ENCODE results near the gene MRGPRF.

MRGPRF gene

GRCh38 chr11:69048031-69048693, 35.1 kb upstream of the MRGPRF start:
- FAIRE-seq (no peak), DNase-seq (ENCODE audit: insufficient read length) (no peak)
- TF ChIP-seq TAF1 (IDR thresholded peaks at IDR 0.05; ENCODE audit: borderline replicate concordance, low read depth, low read length), result no peak
- no peak for TF ChIP-seq POLR2A (IDR thresholded peaks at IDR 0.05; ENCODE audit: low read depth, low read length)
- no peak for TF ChIP-seq POLR2AphosphoS5 (IDR thresholded peaks at IDR 0.05; ENCODE audit: low read depth, low read length)

GRCh38 chr11:69044111-69045013, 31.3 kb upstream of the MRGPRF start:
- DNase-seq (ENCODE audit: insufficient read length) (no peak), FAIRE-seq (no peak)
- TF ChIP-seq POLR2AphosphoS5 (IDR thresholded peaks at IDR 0.05; ENCODE audit: low read depth, low read length), result no peak
- TF ChIP-seq TAF1 (IDR thresholded peaks at IDR 0.05; ENCODE audit: borderline replicate concordance, low read depth, low read length), result no peak
- TF ChIP-seq POLR2A (IDR thresholded peaks at IDR 0.05; ENCODE audit: low read depth, low read length), result no peak

- FAIRE-seq (no peak), DNase-seq (ENCODE audit: insufficient read length) (no peak)
- TF ChIP-seq TAF1 (IDR thresholded peaks at IDR 0.05; ENCODE audit: borderline replicate concordance, low read depth, low read length) (no peak), POLR2A (IDR thresholded peaks at IDR 0.05; ENCODE audit: low read depth, low read length) (no peak), POLR2AphosphoS5 (IDR thresholded peaks at IDR 0.05; ENCODE audit: low read depth, low read length) (no peak)
Observed at GRCh38 chr11:69041516-69041915, 28.5 kb upstream of the MRGPRF start.

- no peak for DNase-seq (ENCODE audit: insufficient read length)
- TF ChIP-seq TAF1 (IDR thresholded peaks at IDR 0.05; ENCODE audit: borderline replicate concordance, low read depth, low read length), result no peak
- no peak for TF ChIP-seq POLR2AphosphoS5 (IDR thresholded peaks at IDR 0.05; ENCODE audit: low read depth, low read length)
- TF ChIP-seq POLR2A (IDR thresholded peaks at IDR 0.05; ENCODE audit: low read depth, low read length), result no peak
- no peak for FAIRE-seq
Observed at GRCh38 chr11:69040581-69041260, 27.7 kb upstream of the MRGPRF start.

- no peak for FAIRE-seq
- TF ChIP-seq POLR2AphosphoS5 (IDR thresholded peaks at IDR 0.05; ENCODE audit: low read depth, low read length) (no peak), TAF1 (IDR thresholded peaks at IDR 0.05; ENCODE audit: borderline replicate concordance, low read depth, low read length) (no peak), POLR2A (IDR thresholded peaks at IDR 0.05; ENCODE audit: low read depth, low read length) (no peak)
Observed at GRCh38 chr11:69040051-69040450, 27.0 kb upstream of the MRGPRF start.

GRCh38 chr11:69039501-69039900, 26.5 kb upstream of the MRGPRF start:
- TF ChIP-seq POLR2A (IDR thresholded peaks at IDR 0.05; ENCODE audit: low read depth, low read length) (no peak), POLR2AphosphoS5 (IDR thresholded peaks at IDR 0.05; ENCODE audit: low read depth, low read length) (no peak), TAF1 (IDR thresholded peaks at IDR 0.05; ENCODE audit: borderline replicate concordance, low read depth, low read length) (no peak)
- DNase-seq (ENCODE audit: insufficient read length) (no peak), FAIRE-seq (no peak)

More at GRCh38 chr11:69040051-69040450, 27.0 kb upstream of the MRGPRF start:
- no peak for DNase-seq (ENCODE audit: insufficient read length)

- DNase-seq (ENCODE audit: insufficient read length) (no peak), FAIRE-seq (no peak)
- TF ChIP-seq POLR2A (IDR thresholded peaks at IDR 0.05; ENCODE audit: low read depth, low read length) (no peak), POLR2AphosphoS5 (IDR thresholded peaks at IDR 0.05; ENCODE audit: low read depth, low read length) (no peak), TAF1 (IDR thresholded peaks at IDR 0.05; ENCODE audit: borderline replicate concordance, low read depth, low read length) (no peak)
Observed at GRCh38 chr11:69037544-69037943, 24.5 kb upstream of the MRGPRF start.

- DNase-seq (ENCODE audit: insufficient read length) (no peak), FAIRE-seq (no peak)
- no peak for TF ChIP-seq TAF1 (IDR thresholded peaks at IDR 0.05; ENCODE audit: borderline replicate concordance, low read depth, low read length)
- TF ChIP-seq POLR2A (IDR thresholded peaks at IDR 0.05; ENCODE audit: low read depth, low read length), result no peak
- TF ChIP-seq POLR2AphosphoS5 (IDR thresholded peaks at IDR 0.05; ENCODE audit: low read depth, low read length), result no peak
Observed at GRCh38 chr11:69037074-69037473, 24.0 kb upstream of the MRGPRF start.

DNA sequence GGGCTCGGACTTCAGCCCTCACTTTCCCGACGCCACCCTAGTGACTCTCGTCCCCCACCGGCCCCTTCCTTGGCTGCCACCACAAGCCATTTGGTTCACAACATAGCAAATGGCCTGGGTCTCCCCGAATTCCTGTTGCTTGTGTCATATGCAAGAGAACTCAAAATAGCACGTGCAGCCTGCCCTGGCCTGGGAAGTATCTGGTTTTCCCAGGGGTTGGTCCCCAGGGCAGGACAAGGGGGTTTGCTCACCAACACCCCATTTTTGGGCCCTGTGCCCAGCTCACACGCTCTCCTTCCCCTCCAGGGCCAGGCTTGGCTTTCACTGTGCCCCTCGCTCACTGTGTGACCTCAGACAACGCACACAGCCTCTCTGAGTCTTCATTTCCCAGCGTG, 22.9 kb upstream of the MRGPRF start:
- DNase-seq (ENCODE audit: insufficient read length), result no peak
- no peak for FAIRE-seq
- TF ChIP-seq POLR2A (IDR thresholded peaks at IDR 0.05; ENCODE audit: low read depth, low read length) (no peak), TAF1 (IDR thresholded peaks at IDR 0.05; ENCODE audit: borderline replicate concordance, low read depth, low read length) (no peak), POLR2AphosphoS5 (IDR thresholded peaks at IDR 0.05; ENCODE audit: low read depth, low read length) (no peak)

GRCh38 chr11:69035150-69035945, 22.3 kb upstream of the MRGPRF start:
- no peak for TF ChIP-seq POLR2AphosphoS5 (IDR thresholded peaks at IDR 0.05; ENCODE audit: low read depth, low read length)
- TF ChIP-seq TAF1 (IDR thresholded peaks at IDR 0.05; ENCODE audit: borderline replicate concordance, low read depth, low read length), result no peak
- TF ChIP-seq POLR2A (IDR thresholded peaks at IDR 0.05; ENCODE audit: low read depth, low read length), result no peak
- DNase-seq (ENCODE audit: insufficient read length), result no peak
- FAIRE-seq, result no peak
